HG02973 (cell line): ENCODE results near the gene DCUN1D2.

ENCODE experiments used
- ATAC-seq: cut with Tn5 transposase; IDR thresholded peaks from one replicate; pipeline ENCODE4 v1.9.1; 2021; ENCODE audit warnings: moderate library complexity; ENCODE audit not compliant: unreplicated experiment

DCUN1D2 gene

GRCh38 chr13:113520571-113520970, 30.1 kb upstream of the DCUN1D2 start:
- no peak for ATAC-seq

- ATAC-seq = no peak
These were observed 29.0 kb upstream of the DCUN1D2 start for GRCh38 chr13:113519556-113519955.

- ATAC-seq = no peak
These were observed 27.7 kb upstream of the DCUN1D2 start for GRCh38 chr13:113518076-113518803.

DNA sequence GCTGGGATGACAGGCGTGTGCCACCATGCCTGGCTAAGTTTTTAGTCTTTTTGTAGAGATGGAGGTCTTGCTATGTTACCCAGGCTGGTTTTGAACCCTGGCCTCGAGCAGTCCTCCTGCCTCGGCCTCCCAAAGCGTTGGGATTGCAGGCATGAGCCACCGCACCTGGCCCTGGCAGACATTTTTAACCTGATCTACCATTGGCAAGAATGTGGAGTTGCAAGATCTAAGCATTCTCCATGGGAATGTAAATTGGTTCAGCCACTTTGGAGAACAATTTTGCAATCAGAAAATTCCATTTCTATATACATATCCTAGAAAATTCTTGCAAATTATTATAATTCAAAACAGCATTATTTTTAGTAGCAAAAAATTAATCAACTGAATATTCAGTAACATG, 24.3 kb upstream of the DCUN1D2 start:
- no peak for ATAC-seq

DNA sequence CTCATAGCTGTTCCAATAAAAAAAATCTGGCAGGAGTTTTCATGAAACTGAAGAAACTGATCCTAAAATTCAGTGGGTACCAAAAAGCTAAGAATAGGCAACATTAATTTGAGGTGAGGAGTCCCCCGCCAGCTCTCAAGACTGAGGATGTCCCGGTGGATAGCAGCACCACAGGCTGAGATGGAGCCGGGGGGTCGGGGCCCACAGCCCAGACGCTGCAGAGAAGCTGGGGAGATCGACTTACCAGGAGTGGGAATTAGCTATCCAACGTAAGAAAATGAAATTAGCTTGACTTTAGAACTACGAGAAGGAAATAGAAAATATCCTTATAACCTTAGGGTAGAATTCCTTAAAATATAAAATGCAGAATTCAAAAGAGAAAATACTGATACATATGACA, 23.2 kb upstream of the DCUN1D2 start:
- no peak for ATAC-seq

DNA sequence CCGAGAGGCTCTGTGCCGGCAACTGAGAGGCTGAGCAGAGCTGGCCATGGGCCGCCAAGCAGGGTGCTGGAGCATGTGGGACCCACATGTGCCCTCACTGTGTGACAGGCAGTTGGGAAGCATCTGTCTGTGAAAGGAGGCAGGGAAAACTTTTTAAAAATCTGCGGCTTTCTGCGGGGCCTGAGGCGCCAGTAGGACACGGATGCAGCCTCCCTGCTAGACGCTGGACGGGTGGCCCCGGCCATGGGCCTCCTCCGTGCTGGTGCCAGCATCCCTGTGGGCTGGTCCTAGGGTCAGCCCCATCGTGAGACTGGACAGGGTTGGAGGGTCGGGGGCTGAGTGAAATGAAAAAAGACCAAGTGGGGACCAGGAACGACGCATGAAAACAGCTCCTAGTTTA, 20.9 kb upstream of the DCUN1D2 start:
- no peak for ATAC-seq

DNA sequence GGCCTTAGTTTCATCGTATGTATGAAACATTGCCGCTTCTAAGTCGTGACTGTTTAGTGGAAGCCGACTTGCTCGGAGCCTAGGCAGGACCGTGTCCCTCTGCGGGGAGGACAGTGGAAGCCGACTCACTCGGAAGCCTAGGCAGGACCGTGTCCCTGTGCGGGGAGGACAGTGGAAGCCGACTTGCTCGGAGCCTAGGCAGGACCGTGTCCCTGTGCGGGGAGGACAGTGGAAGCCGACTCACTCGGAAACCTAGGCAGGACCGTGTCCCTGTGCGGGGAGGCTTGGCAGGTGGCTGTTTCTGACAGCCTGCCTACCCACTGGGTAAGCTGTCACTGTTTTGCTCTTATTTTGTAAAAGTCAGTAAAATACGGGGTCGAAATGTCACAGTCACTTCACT, 20.4 kb upstream of the DCUN1D2 start:
- ATAC-seq = no peak

- ATAC-seq = no peak
These were observed 19.5 kb upstream of the DCUN1D2 start for GRCh38 chr13:113509989-113510388.

DNA sequence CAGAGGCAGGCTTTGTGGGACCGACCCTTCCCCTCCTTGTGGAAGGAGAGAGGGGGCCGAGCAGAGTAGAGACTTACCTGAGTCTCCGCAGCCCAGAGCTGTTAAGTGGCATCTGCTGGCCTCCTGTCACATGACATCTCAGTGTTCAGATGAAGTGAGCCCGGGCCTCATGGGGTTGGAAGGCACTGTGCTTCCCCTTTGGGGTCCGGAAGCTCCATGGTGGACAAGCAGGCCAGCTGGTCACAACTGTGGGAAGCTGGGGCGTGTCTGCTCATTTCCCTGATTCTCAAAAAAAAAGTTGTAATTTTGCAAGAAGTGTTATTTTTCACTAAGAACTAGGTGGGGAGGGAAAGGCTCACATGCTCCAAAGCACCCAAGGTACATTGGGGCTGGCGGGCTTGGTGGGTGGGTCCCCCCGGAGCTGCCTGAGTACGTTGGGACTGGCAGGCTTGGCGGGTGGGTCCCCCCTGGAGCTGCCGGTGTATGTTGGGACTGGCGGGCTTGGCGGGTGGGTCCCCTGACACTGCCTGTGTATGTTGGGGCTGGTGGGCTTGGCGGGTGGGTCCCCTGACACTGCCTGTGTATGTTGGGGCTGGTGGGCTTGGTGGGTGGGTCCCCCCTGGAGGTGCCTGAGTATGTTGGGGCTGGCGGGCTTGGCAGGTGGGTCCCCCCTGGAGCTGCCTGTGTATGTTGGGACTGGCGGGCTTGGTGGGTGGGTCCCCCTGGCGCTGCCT, 18.2 kb upstream of the DCUN1D2 start:
- ATAC-seq = no peak

DNA sequence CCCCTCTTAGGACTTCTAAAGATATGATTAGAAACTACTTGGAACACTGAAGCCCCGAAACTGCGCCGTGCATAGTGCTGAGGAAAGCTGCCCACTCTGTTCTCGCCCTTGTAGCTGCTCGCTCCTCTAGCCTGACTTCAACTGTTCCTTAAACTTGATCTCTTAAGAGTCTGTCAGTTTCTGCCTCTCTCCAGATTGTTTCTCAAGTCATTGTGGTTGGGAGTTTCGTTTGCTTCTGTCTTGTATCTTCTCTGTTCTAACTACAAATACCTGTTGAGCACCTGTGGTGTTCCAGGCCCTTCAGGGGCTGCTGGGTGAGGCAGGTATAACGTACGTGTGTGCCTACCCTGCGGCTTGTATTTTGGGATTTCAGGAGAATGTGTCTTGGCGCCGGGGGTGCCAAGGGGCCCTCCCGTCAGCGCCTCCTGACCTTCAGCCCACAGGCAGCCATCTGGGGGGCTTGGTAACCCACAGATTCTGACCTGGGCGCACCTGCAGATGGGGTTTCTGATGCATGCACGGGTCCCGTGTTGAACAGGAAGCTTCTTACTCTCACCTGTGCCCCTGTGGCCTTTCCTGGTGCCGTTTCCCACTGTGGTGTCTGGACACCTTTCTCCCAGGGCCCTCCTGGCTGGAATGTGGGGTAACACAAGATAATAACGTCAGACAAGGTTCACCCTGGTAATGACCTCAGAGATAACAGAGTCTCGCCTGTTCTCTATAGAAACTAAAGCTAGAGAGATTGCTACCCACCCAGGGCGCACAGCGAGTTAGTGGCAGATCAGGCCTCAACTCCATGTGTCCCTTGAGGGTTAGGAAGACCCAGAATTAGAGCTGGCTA, 17.2 kb upstream of the DCUN1D2 start:
- no peak for ATAC-seq

GRCh38 chr13:113506871-113507388, 16.4 kb upstream of the DCUN1D2 start:
- ATAC-seq = no peak

- ATAC-seq = no peak
These were observed 15.6 kb upstream of the DCUN1D2 start for GRCh38 chr13:113506025-113506685.

GRCh38 chr13:113502686-113503085, 12.2 kb upstream of the DCUN1D2 start:
- no peak for ATAC-seq

DNA sequence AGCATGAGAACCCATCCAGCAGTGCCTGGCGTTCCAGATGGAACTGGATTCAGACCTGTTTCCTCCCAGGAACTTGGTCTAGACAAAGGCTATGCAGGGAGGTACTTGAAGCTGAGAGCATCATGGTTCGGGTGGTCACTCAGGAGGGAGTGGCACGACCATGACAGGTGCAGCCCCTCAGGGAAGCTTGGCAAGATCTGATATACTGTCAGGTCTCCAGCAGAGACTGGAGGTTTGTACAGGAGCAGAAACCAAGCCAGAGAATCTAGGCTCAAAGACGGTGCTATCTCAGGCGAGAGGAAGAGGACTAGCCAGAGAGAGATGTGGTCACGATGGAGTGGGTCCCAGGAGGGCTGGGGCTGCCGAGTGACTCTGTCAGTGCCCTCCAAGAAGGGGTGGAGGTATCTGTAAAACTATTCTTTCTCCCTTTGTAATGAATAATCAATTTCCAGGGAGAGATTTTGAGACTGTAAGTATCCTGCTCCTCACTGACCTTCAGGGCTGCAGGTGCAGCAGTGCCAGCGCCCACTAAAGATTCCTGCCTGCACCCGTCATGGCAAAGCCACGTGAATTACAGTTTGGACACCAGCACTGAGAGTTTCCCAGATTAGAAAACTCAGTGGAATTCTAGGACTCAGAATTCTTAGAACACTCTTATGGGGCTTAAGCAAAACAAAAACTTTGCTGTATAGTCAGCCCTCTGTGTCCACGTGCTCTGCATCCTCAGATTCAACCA, 10.2 kb upstream of the DCUN1D2 start:
- no peak for ATAC-seq

- ATAC-seq = no peak
These were observed 9.4 kb upstream of the DCUN1D2 start for GRCh38 chr13:113499936-113500335.

DNA sequence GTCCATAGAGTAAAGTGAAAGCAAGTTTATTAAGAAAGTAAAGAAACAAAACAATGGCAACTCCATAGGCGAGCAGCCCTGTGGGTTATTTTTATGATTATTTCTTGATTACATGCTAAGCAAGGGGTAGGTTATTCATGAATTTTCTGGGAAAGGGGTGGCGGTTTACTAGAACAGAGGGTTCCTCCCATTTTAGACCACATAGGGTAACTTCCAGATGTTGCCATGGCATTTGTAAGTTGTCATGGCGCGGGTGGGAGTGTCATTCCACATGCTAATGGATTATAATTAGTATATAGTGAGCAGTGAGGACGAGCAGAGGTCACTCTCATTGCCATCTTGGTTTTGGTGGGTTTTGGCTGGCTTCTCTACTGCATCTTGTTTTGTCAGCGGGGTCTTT, 8.4 kb upstream of the DCUN1D2 start:
- ATAC-seq = no peak

GRCh38 chr13:113497217-113497616, 6.7 kb upstream of the DCUN1D2 start:
- no peak for ATAC-seq

DNA sequence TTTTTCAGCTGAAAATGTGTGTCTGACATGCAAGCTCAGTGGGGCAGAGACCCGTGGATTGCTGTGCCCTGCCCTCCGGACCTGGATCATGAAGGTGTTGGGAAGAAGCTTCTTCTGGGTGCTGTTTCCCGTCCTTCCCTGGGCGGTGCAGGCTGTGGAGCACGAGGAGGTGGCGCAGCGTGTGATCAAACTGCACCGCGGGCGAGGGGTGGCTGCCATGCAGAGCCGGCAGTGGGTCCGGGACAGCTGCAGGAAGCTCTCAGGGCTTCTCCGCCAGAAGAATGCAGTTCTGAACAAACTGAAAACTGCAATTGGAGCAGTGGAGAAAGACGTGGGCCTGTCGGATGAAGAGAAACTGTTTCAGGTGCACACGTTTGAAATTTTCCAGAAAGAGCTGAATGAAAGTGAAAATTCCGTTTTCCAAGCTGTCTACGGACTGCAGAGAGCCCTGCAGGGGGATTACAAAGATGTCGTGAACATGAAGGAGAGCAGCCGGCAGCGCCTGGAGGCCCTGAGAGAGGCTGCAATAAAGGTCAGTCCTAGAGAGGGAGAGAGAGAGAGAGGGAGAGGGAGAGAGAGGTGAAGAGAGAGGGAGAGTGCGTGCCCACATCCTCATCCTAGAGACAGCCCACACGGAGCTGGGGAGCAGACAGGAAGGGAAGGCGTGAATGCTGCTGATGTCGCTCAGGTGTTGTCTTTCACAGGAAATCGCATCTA, 5.1 kb upstream of the DCUN1D2 start:
- no peak for ATAC-seq

DNA sequence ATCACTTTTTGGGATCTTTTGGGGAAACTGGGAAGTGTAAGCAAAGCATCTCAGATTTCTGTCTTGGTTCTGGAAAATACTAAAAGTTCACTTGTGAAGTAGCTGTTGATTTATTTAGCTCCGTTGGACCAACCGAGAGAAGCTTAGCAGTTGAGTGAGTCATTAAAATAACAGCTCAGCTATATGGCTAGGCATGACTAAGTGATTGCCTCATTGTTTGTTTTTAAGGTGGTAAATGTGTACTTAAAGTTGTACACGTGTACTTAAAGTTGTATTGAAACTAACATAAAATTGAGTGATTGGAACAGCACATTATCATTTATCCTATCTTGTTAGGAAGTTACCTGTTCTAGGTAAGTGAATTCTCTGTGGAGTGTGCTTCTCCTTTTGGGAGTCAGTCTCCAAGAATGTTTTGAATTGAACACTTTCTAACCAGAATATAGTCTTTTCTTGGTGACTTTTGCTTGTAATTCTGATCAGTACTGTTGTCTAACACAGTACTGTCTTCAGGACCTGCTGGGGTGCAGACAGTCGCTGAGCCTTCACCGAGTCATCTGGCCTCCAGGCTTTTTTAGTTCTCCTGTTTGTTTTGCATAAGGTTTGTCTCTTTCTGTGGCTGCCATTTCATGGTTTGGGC, 2.9 kb upstream of the DCUN1D2 start:
- peak; percentile 21 for ATAC-seq
